Measurements from ENCODE around the gene LCE1B. TPM values are rescaled to one million over a fixed set of nuclear protein-coding genes. Genes with fewer than 3 reads are reported as not detected.

The LCE1B gene
- total and polyA plus RNA-seq, 10 of the 15 experiments (the other 5 are each of a cell fraction or from before 2014, with no cell fraction given), result 0.13 to 3.3 (median 0.60) TPM; not detected in 2

DNA sequence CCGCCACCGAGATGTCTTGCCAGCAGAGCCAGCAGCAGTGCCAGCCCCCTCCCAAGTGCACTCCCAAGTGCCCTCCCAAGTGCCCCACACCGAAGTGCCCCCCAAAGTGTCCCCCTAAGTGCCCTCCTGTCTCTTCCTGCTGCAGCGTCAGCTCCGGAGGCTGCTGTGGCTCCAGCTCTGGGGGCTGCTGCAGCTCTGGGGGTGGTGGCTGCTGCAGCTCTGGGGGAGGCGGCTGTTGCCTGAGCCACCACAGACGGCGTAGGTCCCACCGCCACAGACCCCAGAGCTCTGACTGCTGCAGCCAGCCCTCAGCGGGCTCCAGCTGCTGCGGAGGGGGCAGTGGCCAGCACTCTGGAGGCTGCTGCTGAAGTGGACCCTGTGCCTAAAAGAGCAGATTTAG is 35.4 kb upstream of the LCE1B start:
- H3K9ac ChIP-seq (ENCODE audit: control insufficient read depth, insufficient read depth, low read length), result no peak overlapping the region
- H4K20me1 ChIP-seq (ENCODE audit: control insufficient read depth, insufficient read depth), result no peaks in the 10 kb centered on the region
- no peak overlapping the region for H3K4me3 ChIP-seq
- H3K4me2 ChIP-seq (ENCODE audit: control insufficient read depth, insufficient read depth), result no peak overlapping the region
- in situ Hi-C loops (cut with MboI), result no loop called here
- RAD21 ChIA-PET (ENCODE audit: unreplicated experiment), result no interaction called here
- WGBS (ENCODE audit: insufficient coverage, insufficient replicate concordance, low lambda C conversion rate, missing lambda C conversion rate), result 51% methylated on average over 11 of the region's 11 CpGs
- no peaks in the 10 kb centered on the region for H3K36me3 ChIP-seq (ENCODE audit: control insufficient read depth in 2 of 2, insufficient read depth in 2 of 2, low read length in 1 of 2)
- DNase-seq (ENCODE audit: low read depth, low spot score) (no peak), FAIRE-seq (no peak), ATAC-seq (no peak)
- POLR2A ChIA-PET, result no interaction called here
- H3K27ac ChIP-seq (ENCODE audit: control insufficient read depth, insufficient read depth), result no peak overlapping the region
- BruUV-seq (replicated peaks), result no TSS peak
- no peaks in the 10 kb centered on the region for H3K4me1 ChIP-seq (ENCODE audit: control insufficient read depth, insufficient read depth, low read length)
- peaks cover 0 to 8% of the 10 kb centered on the region in 2 experiments for H3K27me3 ChIP-seq (replicated peaks in 1 of 2; ENCODE audit: control insufficient read depth in 2 of 2, insufficient read depth in 2 of 2, low read length in 1 of 2)
- H3K79me2 ChIP-seq (ENCODE audit: control insufficient read depth, insufficient read depth, low read length), result no peaks in the 10 kb centered on the region
- no peak for TF ChIP-seq RELA (IDR thresholded peaks at IDR 0.05; ENCODE audit: borderline replicate concordance, partially characterized antibody)
- TF ChIP-seq, protein P1, sequence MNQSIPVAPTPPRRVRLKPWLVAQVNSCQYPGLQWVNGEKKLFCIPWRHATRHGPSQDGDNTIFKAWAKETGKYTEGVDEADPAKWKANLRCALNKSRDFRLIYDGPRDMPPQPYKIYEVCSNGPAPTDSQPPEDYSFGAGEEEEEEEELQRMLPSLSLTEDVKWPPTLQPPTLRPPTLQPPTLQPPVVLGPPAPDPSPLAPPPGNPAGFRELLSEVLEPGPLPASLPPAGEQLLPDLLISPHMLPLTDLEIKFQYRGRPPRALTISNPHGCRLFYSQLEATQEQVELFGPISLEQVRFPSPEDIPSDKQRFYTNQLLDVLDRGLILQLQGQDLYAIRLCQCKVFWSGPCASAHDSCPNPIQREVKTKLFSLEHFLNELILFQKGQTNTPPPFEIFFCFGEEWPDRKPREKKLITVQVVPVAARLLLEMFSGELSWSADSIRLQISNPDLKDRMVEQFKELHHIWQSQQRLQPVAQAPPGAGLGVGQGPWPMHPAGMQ (IDR thresholded peaks at IDR 0.05; ENCODE audit: borderline replicate concordance), result no peak
- TF ChIP-seq PML (IDR thresholded peaks at IDR 0.05; ENCODE audit: low read length), result no peak
- TF ChIP-seq, protein P2, sequence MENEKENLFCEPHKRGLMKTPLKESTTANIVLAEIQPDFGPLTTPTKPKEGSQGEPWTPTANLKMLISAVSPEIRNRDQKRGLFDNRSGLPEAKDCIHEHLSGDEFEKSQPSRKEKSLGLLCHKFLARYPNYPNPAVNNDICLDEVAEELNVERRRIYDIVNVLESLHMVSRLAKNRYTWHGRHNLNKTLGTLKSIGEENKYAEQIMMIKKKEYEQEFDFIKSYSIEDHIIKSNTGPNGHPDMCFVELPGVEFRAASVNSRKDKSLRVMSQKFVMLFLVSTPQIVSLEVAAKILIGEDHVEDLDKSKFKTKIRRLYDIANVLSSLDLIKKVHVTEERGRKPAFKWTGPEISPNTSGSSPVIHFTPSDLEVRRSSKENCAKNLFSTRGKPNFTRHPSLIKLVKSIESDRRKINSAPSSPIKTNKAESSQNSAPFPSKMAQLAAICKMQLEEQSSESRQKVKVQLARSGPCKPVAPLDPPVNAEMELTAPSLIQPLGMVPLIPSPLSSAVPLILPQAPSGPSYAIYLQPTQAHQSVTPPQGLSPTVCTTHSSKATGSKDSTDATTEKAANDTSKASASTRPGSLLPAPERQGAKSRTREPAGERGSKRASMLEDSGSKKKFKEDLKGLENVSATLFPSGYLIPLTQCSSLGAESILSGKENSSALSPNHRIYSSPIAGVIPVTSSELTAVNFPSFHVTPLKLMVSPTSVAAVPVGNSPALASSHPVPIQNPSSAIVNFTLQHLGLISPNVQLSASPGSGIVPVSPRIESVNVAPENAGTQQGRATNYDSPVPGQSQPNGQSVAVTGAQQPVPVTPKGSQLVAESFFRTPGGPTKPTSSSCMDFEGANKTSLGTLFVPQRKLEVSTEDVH (IDR thresholded peaks at IDR 0.05; ENCODE audit: low read depth, partially characterized antibody), result no peak
- no peak for TF ChIP-seq SREBF2 (IDR thresholded peaks at IDR 0.05; ENCODE audit: low read length)
- TF ChIP-seq CBFB (IDR thresholded peaks at IDR 0.05; ENCODE audit: low read depth), result no peak
- TF ChIP-seq ZNF217 (IDR thresholded peaks at IDR 0.05), result no peak
- no peak for TF ChIP-seq SIX5 (IDR thresholded peaks at IDR 0.05; ENCODE audit: low read depth, low read length, severe bottlenecking)
- TF ChIP-seq POU2F2 (IDR thresholded peaks at IDR 0.05; ENCODE audit: borderline replicate concordance, low read depth, low read length), result no peak
- TF ChIP-seq BRCA1 (IDR thresholded peaks at IDR 0.05; ENCODE audit: low read depth, low read length), result no peak
- TF ChIP-seq, protein P3, sequence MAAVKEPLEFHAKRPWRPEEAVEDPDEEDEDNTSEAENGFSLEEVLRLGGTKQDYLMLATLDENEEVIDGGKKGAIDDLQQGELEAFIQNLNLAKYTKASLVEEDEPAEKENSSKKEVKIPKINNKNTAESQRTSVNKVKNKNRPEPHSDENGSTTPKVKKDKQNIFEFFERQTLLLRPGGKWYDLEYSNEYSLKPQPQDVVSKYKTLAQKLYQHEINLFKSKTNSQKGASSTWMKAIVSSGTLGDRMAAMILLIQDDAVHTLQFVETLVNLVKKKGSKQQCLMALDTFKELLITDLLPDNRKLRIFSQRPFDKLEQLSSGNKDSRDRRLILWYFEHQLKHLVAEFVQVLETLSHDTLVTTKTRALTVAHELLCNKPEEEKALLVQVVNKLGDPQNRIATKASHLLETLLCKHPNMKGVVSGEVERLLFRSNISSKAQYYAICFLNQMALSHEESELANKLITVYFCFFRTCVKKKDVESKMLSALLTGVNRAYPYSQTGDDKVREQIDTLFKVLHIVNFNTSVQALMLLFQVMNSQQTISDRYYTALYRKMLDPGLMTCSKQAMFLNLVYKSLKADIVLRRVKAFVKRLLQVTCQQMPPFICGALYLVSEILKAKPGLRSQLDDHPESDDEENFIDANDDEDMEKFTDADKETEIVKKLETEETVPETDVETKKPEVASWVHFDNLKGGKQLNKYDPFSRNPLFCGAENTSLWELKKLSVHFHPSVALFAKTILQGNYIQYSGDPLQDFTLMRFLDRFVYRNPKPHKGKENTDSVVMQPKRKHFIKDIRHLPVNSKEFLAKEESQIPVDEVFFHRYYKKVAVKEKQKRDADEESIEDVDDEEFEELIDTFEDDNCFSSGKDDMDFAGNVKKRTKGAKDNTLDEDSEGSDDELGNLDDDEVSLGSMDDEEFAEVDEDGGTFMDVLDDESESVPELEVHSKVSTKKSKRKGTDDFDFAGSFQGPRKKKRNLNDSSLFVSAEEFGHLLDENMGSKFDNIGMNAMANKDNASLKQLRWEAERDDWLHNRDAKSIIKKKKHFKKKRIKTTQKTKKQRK (IDR thresholded peaks at IDR 0.05; ENCODE audit: low read depth, low read length), result no peak
- no peak for TF ChIP-seq GABPA (IDR thresholded peaks at IDR 0.05; ENCODE audit: low read depth)
- no peak for TF ChIP-seq LARP7 (IDR thresholded peaks at IDR 0.05)
- no peak for TF ChIP-seq ETV6 (conservative IDR thresholded peaks at IDR 0.05 in 1 of 2, IDR thresholded peaks at IDR 0.05 in 1 of 2; ENCODE audit: borderline replicate concordance in 1 of 2, low read depth in 1 of 2)
- no peak for TF ChIP-seq PAX5 (IDR thresholded peaks at IDR 0.05; ENCODE audit: borderline replicate concordance, low read depth, low read length)
- no peak for TF ChIP-seq RAD21 (IDR thresholded peaks at IDR 0.05; ENCODE audit: insufficient read depth, low read depth, low read length)
- TF ChIP-seq TBL1XR1 (IDR thresholded peaks at IDR 0.05; ENCODE audit: low read depth, low read length), result no peak
- no peak overlapping the region for H2AFZ ChIP-seq (ENCODE audit: control insufficient read depth, low read depth, low read length)
- no peaks in the 10 kb centered on the region for H3K9me3 ChIP-seq (replicated peaks; ENCODE audit: control insufficient read depth, insufficient read depth, low read length)
- CTCF ChIA-PET, result interaction anchor here (1.3 kb wide), 1 partner anchor 26 kb away, joined by 4 read pairs; no protein-coding TSS in a partner anchor
- intact Hi-C loops (cut with micrococcal nuclease; ENCODE audit: unreplicated experiment), result no loop called here
- SMC1A ChIA-PET (ENCODE audit: uncharacterized antibody, unreplicated experiment), result interaction anchor here (1.3 kb wide), 1 partner anchor 150 kb away, joined by 3 read pairs; no protein-coding TSS in a partner anchor

All from GM12878 (cell line).